Effector memory CD8-positive, alpha-beta T cell (primary cell): Measurements from ENCODE around the gene TMSB10.
"Not testable (repeated sequence)": the region's sequence is repeated elsewhere in the genome, so short reads cannot be mapped to it uniquely, and the experiment has no call there.

Source experiments
- ATAC-seq: fragments of 150-1000 bp; cut with Tn5 transposase; replicated peaks from 2 replicates; pipeline ENCODE4 v1.10.0; 2021; ENCODE audit warnings: mild to moderate bottlenecking, moderate library complexity
- DNase-seq, 3 experiments: peaks; one replicate each; pipeline ENCODE4 v3.0.0; 2021
- H3K27ac Mint-ChIP-seq, 2 donors: one replicate each; pipeline ENCODE4 v1.8.0; 2022; ENCODE audit warnings: mild to moderate bottlenecking in 2 of 2, mixed read lengths in 2 of 2, moderate library complexity in 2 of 2
- H3K27me3 Mint-ChIP-seq, 2 donors: one replicate each; pipeline ENCODE4 v1.8.0; 2022; ENCODE audit warnings: mixed read lengths in 2 of 2
- H3K36me3 Mint-ChIP-seq: one replicate; pipeline ENCODE4 v1.8.0; 2022; ENCODE audit warnings: mild to moderate bottlenecking, moderate library complexity, mixed read lengths; ENCODE audit not compliant: insufficient read depth
- H3K4me1 Mint-ChIP-seq, 2 donors: one replicate each; pipeline ENCODE4 v1.8.0; 2022; ENCODE audit warnings: low read depth in 2 of 2, mixed read lengths in 2 of 2
- H3K4me3 Mint-ChIP-seq, 2 donors: one replicate each; pipeline ENCODE4 v1.8.0; 2022; ENCODE audit warnings: mild to moderate bottlenecking in 2 of 2, mixed read lengths in 2 of 2, moderate library complexity in 2 of 2
- H3K9me3 Mint-ChIP-seq, 2 donors: one replicate each; pipeline ENCODE4 v1.8.0; 2022; ENCODE audit warnings: mixed read lengths in 2 of 2

TMSB10 gene

GRCh38 chr2:84873350-84873749 lies 32.1 kb upstream of the TMSB10 start:
- Mint-ChIP-seq H3K9me3 (no peaks in the 10 kb centered on the region), H3K27ac (no peak overlapping the region), H3K4me3 (no peak overlapping the region), H3K4me1 (peaks cover 24% of the 10 kb centered on the region in 2 donors), H3K36me3 (peaks cover 5% of the 10 kb centered on the region), H3K27me3 (no peaks in the 10 kb centered on the region)
- DNase-seq = no peak
- ATAC-seq = no peak

DNA sequence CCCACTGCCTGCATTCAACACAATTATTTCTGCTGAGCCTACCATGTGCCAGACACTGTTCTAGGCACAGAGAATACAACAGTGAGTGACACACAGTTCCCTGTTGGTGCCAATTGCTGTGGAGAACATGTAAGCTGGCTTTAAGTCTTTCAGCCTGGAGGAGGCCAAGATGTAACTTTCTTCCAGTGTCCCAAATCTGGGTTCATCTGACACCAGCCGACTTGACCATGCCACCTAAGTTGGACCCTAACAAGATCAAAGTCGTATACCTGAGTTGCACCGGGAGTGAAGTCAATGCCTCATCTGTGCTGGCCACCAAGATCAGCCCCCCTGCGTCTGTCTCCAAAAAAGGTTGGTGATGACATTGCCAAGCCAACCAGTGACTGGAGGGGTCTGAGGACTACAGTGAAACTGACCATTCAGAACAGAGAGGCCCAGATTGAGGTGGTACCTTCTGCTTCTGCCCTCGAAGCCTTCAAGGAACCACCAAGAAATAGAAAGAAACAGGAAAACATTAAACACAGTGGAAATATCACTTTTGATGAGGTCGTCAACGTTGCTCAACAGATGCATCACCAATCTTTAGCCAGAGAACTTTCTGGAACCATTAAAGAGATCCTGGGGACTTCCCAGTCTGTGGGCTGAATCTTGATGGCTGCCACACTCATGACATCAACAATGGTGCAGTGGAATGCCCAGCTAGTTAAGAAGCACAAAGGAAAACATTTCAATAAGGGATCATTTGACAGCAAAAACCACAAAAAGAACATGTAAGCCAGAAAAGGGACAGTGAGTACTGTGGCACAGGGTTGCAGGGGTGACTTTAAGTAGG lies 30.9 kb upstream of the TMSB10 start:
- Mint-ChIP-seq H3K4me1 (peaks cover 24% of the 10 kb centered on the region in 2 donors), H3K9me3 (no peaks in the 10 kb centered on the region), H3K4me3 (no peak overlapping the region), H3K36me3 (peaks cover 8% of the 10 kb centered on the region), H3K27ac (peak overlapping the region in 1 of 2 donors; percentile 74), H3K27me3 (no peaks in the 10 kb centered on the region)
- no peak for DNase-seq
- peak; percentile 16 for ATAC-seq

DNA sequence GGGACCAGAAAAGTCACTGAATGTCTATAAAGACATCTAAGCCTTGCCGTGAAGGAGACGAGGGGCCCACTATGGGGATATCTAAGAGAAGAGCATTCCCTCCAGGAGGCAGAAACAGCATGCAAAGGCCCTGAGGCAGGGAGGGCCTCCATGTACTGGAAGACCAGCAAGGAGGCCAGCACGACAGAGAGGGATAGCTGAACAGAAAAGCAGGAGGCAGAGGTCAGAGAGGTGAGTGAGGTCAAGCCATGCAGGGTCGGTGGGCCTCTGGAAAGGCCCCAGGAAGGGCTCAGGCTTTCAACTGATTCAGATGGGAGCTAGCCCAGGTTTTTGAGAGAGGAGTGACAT lies 30.3 kb upstream of the TMSB10 start:
- Mint-ChIP-seq H3K9me3 (no peaks in the 10 kb centered on the region), H3K27me3 (no peaks in the 10 kb centered on the region), H3K4me1 (peaks cover 25 to 27% of the 10 kb centered on the region in 2 donors), H3K27ac (peak overlapping the region; percentile 9 to 36), H3K4me3 (no peak overlapping the region), H3K36me3 (peaks cover 7% of the 10 kb centered on the region)
- DNase-seq (no peak), ATAC-seq (no peak)

DNA sequence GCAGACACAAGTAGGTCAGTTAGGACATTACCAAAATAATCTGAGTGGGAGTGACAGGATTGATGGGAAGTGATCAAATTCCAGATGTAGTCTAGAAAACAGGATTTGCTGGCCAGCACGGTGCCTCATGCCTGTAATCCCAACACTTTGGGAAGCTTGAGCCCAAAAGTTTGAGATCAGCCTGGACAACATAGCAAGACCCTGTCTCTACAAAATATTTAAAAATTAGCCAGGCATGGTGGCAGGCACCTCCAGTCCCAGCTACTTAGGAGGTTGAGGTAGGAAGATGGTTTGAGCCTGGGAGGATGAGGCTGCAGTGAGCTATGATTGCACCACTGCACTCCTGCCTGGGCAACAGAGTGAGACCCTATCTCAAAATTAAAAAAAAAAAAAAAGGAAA lies 29.8 kb upstream of the TMSB10 start:
- not testable (repeated sequence) for H3K36me3 Mint-ChIP-seq
- peak overlapping the region; percentile 9 to 36 for H3K27ac Mint-ChIP-seq

DNA sequence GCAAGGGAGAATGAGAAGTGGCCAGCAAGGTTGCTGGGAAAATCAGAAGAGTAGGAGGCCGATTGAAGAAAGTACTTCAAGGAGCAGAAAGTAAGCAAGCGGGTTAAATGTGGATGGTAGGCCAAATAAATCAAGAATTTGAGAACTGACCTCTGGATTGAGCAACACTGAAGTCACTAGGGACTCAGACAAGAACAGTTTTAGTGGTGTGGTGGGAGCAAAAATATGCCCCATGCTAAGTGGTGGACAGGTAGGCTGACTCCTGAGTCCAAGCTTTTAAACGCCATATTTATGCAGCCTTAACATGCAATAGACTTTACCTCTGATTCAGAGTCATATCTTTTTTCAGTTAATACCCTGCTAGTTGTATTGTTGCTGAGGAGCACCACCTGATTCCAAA lies 29.1 kb upstream of the TMSB10 start:
- ATAC-seq = no peak
- peaks cover 27 to 37% of the 10 kb centered on the region in 2 donors for H3K4me1 Mint-ChIP-seq

More for the DNA sequence above, 29.8 kb upstream of the TMSB10 start:
- H3K9me3 Mint-ChIP-seq, DNase-seq, ATAC-seq, H3K4me3 Mint-ChIP-seq, H3K27me3 Mint-ChIP-seq: not testable (repeated sequence)
- H3K4me1 Mint-ChIP-seq = peaks cover 24 to 32% of the 10 kb centered on the region in 2 donors

DNA sequence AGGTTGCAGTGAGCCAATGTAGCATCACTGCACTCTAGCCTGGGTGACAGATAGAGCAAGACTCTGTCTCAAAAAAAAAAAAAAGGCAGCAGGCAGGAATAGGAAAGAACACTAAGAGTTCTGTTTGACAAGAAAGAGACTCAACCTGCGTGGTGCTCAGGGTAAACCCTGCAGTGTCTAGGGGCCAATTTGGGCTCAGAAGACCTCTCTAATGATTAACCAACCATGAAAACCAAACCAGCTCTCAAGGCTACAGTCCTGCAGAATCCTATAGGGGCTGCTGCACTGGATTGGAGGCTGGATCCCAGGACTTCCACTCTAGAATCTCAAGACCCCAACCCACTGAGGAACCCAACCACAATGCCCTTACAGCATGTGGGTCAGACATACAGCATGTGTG lies 27.0 kb upstream of the TMSB10 start:
- Mint-ChIP-seq H3K27ac (no peak overlapping the region), H3K9me3 (no peaks in the 10 kb centered on the region), H3K27me3 (no peaks in the 10 kb centered on the region), H3K4me1 (peaks cover 33 to 49% of the 10 kb centered on the region in 2 donors), H3K4me3 (no peak overlapping the region), H3K36me3 (peaks cover 9% of the 10 kb centered on the region)
- ATAC-seq (no peak), DNase-seq (no peak)

More for the DNA sequence above, 29.1 kb upstream of the TMSB10 start:
- Mint-ChIP-seq H3K27me3 (no peaks in the 10 kb centered on the region), H3K27ac (peak overlapping the region in 1 of 2 donors; percentile 61), H3K4me3 (no peak overlapping the region), H3K9me3 (no peaks in the 10 kb centered on the region), H3K36me3 (peaks cover 9% of the 10 kb centered on the region)
- no peak for DNase-seq

- no peak for ATAC-seq
- peaks cover 9% of the 10 kb centered on the region for H3K36me3 Mint-ChIP-seq
- peaks cover 33 to 49% of the 10 kb centered on the region in 2 donors for H3K4me1 Mint-ChIP-seq
- H3K27ac Mint-ChIP-seq = no peak overlapping the region
- H3K9me3 Mint-ChIP-seq = no peaks in the 10 kb centered on the region
- peak overlapping the region; percentile 94 to 95 for H3K4me3 Mint-ChIP-seq
- no peak for DNase-seq
- no peaks in the 10 kb centered on the region for H3K27me3 Mint-ChIP-seq
Measured at GRCh38 chr2:84878896-84879583, 26.4 kb upstream of the TMSB10 start.

DNA sequence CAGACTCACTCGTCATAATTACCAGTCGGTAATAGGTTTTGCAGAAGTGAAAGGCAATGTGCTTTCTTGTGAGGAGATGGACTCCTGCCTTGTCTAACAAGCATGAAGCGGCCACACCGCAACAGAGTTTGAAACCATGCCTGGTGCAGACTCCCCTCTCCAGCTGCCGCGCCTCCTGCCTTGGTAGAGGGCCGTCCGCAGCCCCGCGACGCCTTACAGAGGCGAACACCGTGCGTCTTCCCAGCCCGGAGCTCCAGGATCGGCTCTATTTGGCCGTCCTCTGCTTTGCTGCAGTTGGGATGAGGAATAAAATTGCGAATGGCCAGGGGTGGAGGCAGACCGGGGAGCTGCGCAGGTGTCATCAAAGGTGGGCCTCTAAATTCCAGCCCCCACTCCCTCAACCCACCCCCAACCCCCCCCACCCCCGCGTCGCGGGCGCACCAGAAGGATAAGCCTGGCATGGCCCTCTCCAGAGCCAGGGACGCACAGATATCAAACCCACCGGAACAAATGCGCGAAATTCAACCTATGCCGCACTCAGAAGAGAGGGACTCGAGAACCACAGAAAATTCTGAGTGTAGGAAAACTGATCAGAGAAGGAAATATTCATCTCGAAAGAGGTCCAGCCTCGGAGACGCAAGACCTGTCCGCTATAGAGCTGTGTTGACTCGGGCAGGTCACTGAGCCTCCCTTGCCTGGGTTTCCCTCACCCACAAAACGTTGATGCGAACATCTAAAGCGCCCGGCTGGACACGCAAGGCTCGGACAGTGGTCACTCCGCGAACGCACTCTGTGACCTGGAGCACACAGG lies 25.7 kb upstream of the TMSB10 start:
- no peaks in the 10 kb centered on the region for H3K27me3 Mint-ChIP-seq
- peak overlapping the region; percentile 92 to 95 for H3K27ac Mint-ChIP-seq
- H3K4me1 Mint-ChIP-seq = peaks cover 26 to 41% of the 10 kb centered on the region in 2 donors
- H3K4me3 Mint-ChIP-seq = peak overlapping the region; percentile 94 to 95
- peaks cover 6% of the 10 kb centered on the region for H3K36me3 Mint-ChIP-seq
- DNase-seq (no peak), ATAC-seq (no peak)
- no peaks in the 10 kb centered on the region for H3K9me3 Mint-ChIP-seq

- Mint-ChIP-seq H3K27ac (peak overlapping the region; percentile 92 to 95), H3K4me1 (peaks cover 26 to 36% of the 10 kb centered on the region in 2 donors), H3K9me3 (no peaks in the 10 kb centered on the region), H3K4me3 (peak overlapping the region; percentile 94 to 95), H3K27me3 (no peaks in the 10 kb centered on the region), H3K36me3 (peaks cover 6% of the 10 kb centered on the region)
- DNase-seq (no peak), ATAC-seq (no peak)
Measured at GRCh38 chr2:84880395-84880644, 25.1 kb upstream of the TMSB10 start.

DNA sequence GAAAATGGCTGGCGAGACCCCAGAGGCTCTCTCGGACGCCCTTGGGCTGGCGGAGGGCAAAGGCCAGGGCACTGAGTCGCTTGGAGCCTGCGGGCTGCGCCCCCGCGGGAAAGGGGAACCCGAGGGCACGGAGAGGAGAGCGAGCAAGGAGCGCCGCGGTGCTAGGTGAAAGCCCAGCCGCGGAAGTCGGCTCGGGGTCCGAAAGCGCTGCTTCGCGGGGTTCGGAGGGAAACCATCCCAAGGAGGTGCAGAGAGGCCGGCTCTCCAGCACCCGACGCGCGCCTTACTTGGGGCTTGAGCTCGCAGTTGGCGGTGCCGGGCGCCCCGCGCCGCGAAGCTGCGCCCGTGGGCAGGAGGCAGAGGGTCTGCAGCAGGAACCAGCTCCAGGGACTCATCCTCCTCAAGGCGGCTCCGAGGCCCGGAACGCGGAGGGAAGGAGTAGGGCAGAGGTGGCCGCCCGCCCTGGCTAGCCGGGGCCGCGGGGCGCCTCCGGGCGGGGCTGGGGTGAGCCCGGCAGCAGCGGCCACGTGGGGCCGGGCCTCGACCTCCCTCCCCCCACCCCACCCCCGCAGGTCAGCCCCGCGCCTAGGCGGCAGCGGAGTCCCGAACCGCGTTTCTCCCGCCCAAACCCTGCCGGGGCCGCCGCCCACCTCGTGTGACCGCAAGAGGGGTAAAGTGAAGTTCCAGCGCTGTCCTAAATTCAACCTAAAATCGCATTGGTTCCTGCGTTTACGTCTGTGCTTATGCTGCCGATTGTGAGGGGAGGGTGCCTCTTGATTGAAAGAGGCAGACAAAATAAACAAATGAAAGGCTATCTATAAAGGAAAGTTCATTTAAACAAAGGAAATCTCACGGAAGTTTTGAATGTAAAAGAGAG lies 24.6 kb upstream of the TMSB10 start, which contains the start of gene TRABD2A:
Gene TRABD2A, minus strand, starts transcription at position 440 of the 877 bp plus-strand sequence. Its CDS starts 45 bp downstream, at position 395.
- H3K27ac Mint-ChIP-seq = peak within 1 kb of the TSS; percentile 92 to 95
- H3K27me3 Mint-ChIP-seq = no peaks in the 10 kb centered on the region
- peaks cover 26 to 35% of the 10 kb centered on the region in 2 donors for H3K4me1 Mint-ChIP-seq
- peak; percentile 57 for ATAC-seq
- H3K4me3 Mint-ChIP-seq = peak within 1 kb of the TSS; percentile 94 to 95
- H3K36me3 Mint-ChIP-seq = peaks cover 6% of the 10 kb centered on the region
- H3K9me3 Mint-ChIP-seq = no peaks in the 10 kb centered on the region
- peak in 2 of 3 experiments; percentile 25 to 32 for DNase-seq

- Mint-ChIP-seq H3K36me3 (peaks cover 9% of the 10 kb centered on the region), H3K27ac (peak overlapping the region; percentile 92 to 95), H3K9me3 (no peaks in the 10 kb centered on the region), H3K4me1 (peaks cover 27 to 29% of the 10 kb centered on the region in 2 donors), H3K4me3 (peak overlapping the region; percentile 94 to 95), H3K27me3 (no peaks in the 10 kb centered on the region)
- DNase-seq (peak; percentile 82 to 89 (median 82)), ATAC-seq (peak; percentile 77)
Measured at GRCh38 chr2:84881581-84882413, 23.7 kb upstream of the TMSB10 start.

- H3K9me3 Mint-ChIP-seq = no peaks in the 10 kb centered on the region
- no peak for DNase-seq
- peaks cover 10% of the 10 kb centered on the region for H3K36me3 Mint-ChIP-seq
- peak overlapping the region; percentile 92 to 95 for H3K27ac Mint-ChIP-seq
- ATAC-seq = no peak
- peak overlapping the region; percentile 94 to 95 for H3K4me3 Mint-ChIP-seq
- no peaks in the 10 kb centered on the region for H3K27me3 Mint-ChIP-seq
- peaks cover 26 to 32% of the 10 kb centered on the region in 2 donors for H3K4me1 Mint-ChIP-seq
Measured at GRCh38 chr2:84882414-84882738, 23.1 kb upstream of the TMSB10 start.
